ENCODE results near the gene HSPBP1.
"Not testable (repeated sequence)": the region's sequence is repeated elsewhere in the genome, so short reads cannot be mapped to it uniquely, and the experiment has no call there.

The HSPBP1 gene

DNA sequence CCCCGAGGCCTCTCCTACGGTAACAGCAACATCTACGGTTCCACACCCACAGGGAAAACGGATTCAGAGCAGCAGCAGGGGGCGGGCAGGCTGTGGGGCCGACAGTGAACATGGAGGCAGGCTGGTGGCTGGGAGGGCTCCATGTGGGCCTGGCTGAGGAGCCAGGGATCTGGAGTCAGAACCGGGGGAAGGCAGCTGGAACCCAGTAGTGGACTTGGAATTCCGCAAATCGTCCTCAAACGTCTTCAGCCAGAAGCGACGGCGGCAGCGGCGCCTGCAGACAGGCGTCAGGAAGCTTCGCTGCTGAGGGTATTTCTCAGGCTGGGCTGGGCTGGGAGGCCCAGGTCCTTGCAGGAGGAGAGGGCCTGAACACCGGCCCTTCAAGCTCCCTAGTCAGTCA is 53.1 kb downstream of the HSPBP1 start:
- no peak overlapping the region for H3K4me3 ChIP-seq (ENCODE audit: low read depth, low read length)
- in situ Hi-C loops (cut with HindIII; ENCODE audit: low sequenced_read_pairs), result no loop called here
- TF ChIP-seq, protein P1, sequence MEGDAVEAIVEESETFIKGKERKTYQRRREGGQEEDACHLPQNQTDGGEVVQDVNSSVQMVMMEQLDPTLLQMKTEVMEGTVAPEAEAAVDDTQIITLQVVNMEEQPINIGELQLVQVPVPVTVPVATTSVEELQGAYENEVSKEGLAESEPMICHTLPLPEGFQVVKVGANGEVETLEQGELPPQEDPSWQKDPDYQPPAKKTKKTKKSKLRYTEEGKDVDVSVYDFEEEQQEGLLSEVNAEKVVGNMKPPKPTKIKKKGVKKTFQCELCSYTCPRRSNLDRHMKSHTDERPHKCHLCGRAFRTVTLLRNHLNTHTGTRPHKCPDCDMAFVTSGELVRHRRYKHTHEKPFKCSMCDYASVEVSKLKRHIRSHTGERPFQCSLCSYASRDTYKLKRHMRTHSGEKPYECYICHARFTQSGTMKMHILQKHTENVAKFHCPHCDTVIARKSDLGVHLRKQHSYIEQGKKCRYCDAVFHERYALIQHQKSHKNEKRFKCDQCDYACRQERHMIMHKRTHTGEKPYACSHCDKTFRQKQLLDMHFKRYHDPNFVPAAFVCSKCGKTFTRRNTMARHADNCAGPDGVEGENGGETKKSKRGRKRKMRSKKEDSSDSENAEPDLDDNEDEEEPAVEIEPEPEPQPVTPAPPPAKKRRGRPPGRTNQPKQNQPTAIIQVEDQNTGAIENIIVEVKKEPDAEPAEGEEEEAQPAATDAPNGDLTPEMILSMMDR (IDR thresholded peaks at IDR 0.05; ENCODE audit: low read depth, low read length), result no peak
- DNase-seq (ENCODE audit: low read depth, low spot score), result no peak

- H3K4me3 ChIP-seq (ENCODE audit: low read depth, low read length), result no peak overlapping the region
- DNase-seq (ENCODE audit: low read depth, low spot score), result no peak
- TF ChIP-seq, protein P1 (IDR thresholded peaks at IDR 0.05; ENCODE audit: low read depth, low read length), result no peak
- in situ Hi-C loops (cut with HindIII; ENCODE audit: low sequenced_read_pairs), result no loop called here
Measured at GRCh38 chr19:55226273-55226672, 53.6 kb downstream of the HSPBP1 start.

DNA sequence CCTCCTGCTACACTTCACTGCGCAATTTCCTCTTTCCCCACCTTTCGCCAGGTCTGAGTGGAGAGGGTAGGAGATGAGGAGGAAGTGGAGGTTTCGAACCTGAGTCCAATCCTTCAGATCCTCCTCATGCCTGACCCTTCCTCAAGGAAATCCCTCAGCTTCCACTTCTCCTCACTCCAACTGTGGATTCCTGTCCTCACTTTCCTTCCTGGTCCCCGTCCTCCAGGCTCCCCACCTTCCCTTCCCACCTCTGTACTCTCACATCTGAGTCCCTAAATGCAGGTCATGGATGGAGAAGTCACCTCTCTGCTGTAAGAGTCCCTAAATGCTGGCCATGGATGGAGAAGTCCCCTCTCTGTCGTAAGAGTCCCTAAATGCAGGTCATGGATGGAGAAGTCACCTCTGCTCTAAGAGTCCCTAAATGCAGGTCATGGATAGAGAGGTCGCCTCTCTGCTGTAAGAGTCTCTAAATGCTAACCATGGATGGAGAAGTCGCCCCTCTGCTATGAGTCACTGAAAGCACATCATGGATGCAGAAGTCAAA is 54.4 kb downstream of the HSPBP1 start:
- TF ChIP-seq, protein P1 (IDR thresholded peaks at IDR 0.05; ENCODE audit: low read depth, low read length), result no peak
- DNase-seq (ENCODE audit: low read depth, low spot score), result no peak
- in situ Hi-C loops (cut with HindIII; ENCODE audit: low sequenced_read_pairs), result no loop called here
- no peak overlapping the region for H3K4me3 ChIP-seq (ENCODE audit: low read depth, low read length)

GRCh38 chr19:55224679-55225414 is 55.1 kb downstream of the HSPBP1 start:
- in situ Hi-C loops (cut with HindIII; ENCODE audit: low sequenced_read_pairs); H3K4me3 ChIP-seq (ENCODE audit: low read depth, low read length); DNase-seq (ENCODE audit: low read depth, low spot score): not testable (repeated sequence)

DNA sequence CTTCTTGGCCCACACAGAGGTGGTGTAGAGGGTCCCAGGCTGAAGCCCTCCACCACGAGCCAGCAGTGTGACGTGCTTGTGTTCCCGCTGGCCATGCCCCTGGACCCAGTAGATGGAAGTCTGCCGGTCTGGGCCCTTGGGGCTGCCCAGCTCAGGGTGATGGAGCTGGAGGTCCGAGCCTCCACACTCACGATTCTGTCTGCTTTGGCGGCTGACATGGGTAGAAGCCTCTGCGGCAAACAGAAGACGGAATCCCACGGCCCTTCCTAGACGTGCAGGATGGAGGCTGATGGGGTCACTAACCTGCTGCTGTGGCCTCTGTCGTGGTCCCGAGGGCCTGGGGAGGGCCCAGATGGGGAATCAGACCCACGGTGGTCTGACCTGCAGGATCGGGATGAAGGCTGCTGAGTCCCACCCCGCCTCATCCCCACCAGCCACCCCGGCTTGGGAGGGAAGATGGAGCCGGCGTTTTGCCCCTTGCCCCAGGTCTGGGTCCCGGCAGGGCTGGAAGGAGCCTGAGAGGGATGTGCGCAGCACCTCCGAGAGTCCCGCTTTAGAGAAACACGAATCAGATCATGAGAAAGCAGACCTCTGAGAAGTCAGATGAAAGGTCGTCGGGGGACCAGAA is 55.8 kb downstream of the HSPBP1 start:
- in situ Hi-C loops (cut with HindIII; ENCODE audit: low sequenced_read_pairs), result no loop called here
- no peak overlapping the region for H3K4me3 ChIP-seq (ENCODE audit: low read depth, low read length)
- no peak for DNase-seq (ENCODE audit: low read depth, low spot score)
- TF ChIP-seq, protein P1 (IDR thresholded peaks at IDR 0.05; ENCODE audit: low read depth, low read length), result no peak

GRCh38 chr19:55223291-55224037 is 56.4 kb downstream of the HSPBP1 start:
- no peak for DNase-seq (ENCODE audit: low read depth, low spot score)
- H3K4me3 ChIP-seq (ENCODE audit: low read depth, low read length), result no peak overlapping the region
- TF ChIP-seq, protein P1 (IDR thresholded peaks at IDR 0.05; ENCODE audit: low read depth, low read length), result no peak
- in situ Hi-C loops (cut with HindIII; ENCODE audit: low sequenced_read_pairs), result no loop called here
